ENCODE data around the gene DOK1. TPM values are rescaled to one million over a fixed set of nuclear protein-coding genes. Genes with fewer than 3 reads are reported as not detected.
A peak's percentile ranks its signal among the peaks of the same experiment; 100 is the strongest.

DOK1 gene
- total RNA-seq, 1 experiment from 2014 or later: 6.2 TPM

GRCh38 chr2:74585406-74586185 is 31.1 kb downstream of the DOK1 start:
- no peaks in the 10 kb centered on the region for H3K4me1 ChIP-seq (ENCODE audit: control insufficient read depth, insufficient read depth, low read length)
- ATAC-seq (no peak), DNase-seq (ENCODE audit: low read depth, low spot score) (no peak)
- H3K4me3 ChIP-seq (ENCODE audit: low read depth in 2 of 2, low read length in 2 of 2): no peak overlapping the region
- BruUV-seq (replicated peaks): no TSS peak
- intact Hi-C loops (cut with micrococcal nuclease; ENCODE audit: unreplicated experiment) (loop anchor here (5.0 to 10.0 kb wide), 2 partner anchors 81 to 103 kb away; partner anchors contain the start of genes CCDC142, PCGF1 and TTC31), in situ Hi-C loops (cut with HindIII; ENCODE audit: low pct_unique_long_range_greater_than_20kb, low sequenced_read_pairs) (no loop called here)
- POLR2A ChIA-PET: no interaction called here
- TF ChIP-seq SIN3A (IDR thresholded peaks at IDR 0.05; ENCODE audit: borderline replicate concordance, insufficient read depth, low read depth, low read length) (no peak), CTCF (IDR thresholded peaks at IDR 0.05) (peak; percentile 24; the same call in 1 of the 2 replicates), TCF7L2 (IDR thresholded peaks at IDR 0.05; ENCODE audit: low read depth, low read length) (no peak)
- no peak overlapping the region for H3K27ac ChIP-seq (ENCODE audit: low read length)
- H3K27me3 ChIP-seq (ENCODE audit: control insufficient read depth, insufficient read depth, low read length): no peaks in the 10 kb centered on the region; the same call in 1 of the 2 replicates
- CTCF ChIA-PET: no interaction called here
- H3K36me3 ChIP-seq (ENCODE audit: control insufficient read depth, insufficient read depth, low read length): no peaks in the 10 kb centered on the region
- H3K9me3 ChIP-seq (ENCODE audit: control insufficient read depth, insufficient read depth, low read depth, low read length): no peaks in the 10 kb centered on the region

DNA sequence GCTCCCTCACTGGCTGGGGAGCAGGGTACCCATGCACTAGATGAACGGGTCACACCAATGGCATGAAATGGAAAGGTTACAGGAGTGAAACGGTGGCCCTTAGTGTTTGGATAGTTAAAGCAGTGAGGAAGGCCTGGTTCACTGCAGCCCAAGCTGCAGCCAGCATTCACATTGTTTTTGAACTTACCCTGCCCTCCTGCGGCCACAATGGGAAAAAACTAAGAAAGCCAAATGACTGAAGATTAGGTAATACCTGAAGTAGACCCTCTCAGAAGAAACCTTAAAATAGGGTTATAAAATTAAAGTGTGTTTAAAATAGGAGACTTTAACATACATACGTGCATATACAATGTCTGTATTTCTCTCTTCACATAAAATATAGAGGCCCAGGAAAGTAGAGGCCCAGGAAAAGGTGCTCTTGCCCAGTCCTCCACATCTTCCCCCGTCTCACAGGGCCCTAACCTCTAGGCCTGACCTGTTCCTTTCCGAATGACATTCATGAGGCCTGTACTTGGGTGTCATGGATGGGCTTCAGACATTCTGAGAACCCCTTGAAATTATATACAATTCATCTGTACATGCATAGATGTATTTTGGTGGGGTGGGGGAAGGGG is 33.3 kb downstream of the DOK1 start:
- Histone ChIP-seq H3K4me3 (ENCODE audit: low read depth in 2 of 2, low read length in 2 of 2) (no peak overlapping the region), H3K27me3 (ENCODE audit: control insufficient read depth, insufficient read depth, low read length) (peaks cover 11% of the 10 kb centered on the region), H3K36me3 (ENCODE audit: control insufficient read depth, insufficient read depth, low read length) (no peaks in the 10 kb centered on the region), H3K4me1 (ENCODE audit: control insufficient read depth, insufficient read depth, low read length) (no peaks in the 10 kb centered on the region), H3K9me3 (ENCODE audit: control insufficient read depth, insufficient read depth, low read depth, low read length) (no peaks in the 10 kb centered on the region), H3K27ac (ENCODE audit: low read length) (no peak overlapping the region)
- DNase-seq (ENCODE audit: low read depth, low spot score): peak; percentile 61
- in situ Hi-C loops (cut with HindIII; ENCODE audit: low pct_unique_long_range_greater_than_20kb, low sequenced_read_pairs) (no loop called here), intact Hi-C loops (cut with micrococcal nuclease; ENCODE audit: unreplicated experiment) (loop anchor here (5.0 to 10.0 kb wide), 2 partner anchors 83 to 105 kb away; partner anchors contain the start of genes CCDC142, PCGF1 and TTC31)
- ATAC-seq: peak; percentile 89
- no TSS peak for BruUV-seq (replicated peaks)
- CTCF ChIA-PET: interaction anchor here (0.6 to 2.3 kb wide), 6 partner anchors 10 to 260 kb away, joined by 3 to 9 read pairs (median 3); partner anchors contain the start of genes CCDC142 and TTC31
- POLR2A ChIA-PET: no interaction called here
- TF ChIP-seq SIN3A (IDR thresholded peaks at IDR 0.05; ENCODE audit: borderline replicate concordance, insufficient read depth, low read depth, low read length) (no peak), TCF7L2 (IDR thresholded peaks at IDR 0.05; ENCODE audit: low read depth, low read length) (no peak), POLR2AphosphoS5 (IDR thresholded peaks at IDR 0.05; ENCODE audit: low read depth, low read length) (no peak), CTCF (IDR thresholded peaks at IDR 0.05) (peak; percentile 87)
- TF ChIP-seq, protein P1, sequence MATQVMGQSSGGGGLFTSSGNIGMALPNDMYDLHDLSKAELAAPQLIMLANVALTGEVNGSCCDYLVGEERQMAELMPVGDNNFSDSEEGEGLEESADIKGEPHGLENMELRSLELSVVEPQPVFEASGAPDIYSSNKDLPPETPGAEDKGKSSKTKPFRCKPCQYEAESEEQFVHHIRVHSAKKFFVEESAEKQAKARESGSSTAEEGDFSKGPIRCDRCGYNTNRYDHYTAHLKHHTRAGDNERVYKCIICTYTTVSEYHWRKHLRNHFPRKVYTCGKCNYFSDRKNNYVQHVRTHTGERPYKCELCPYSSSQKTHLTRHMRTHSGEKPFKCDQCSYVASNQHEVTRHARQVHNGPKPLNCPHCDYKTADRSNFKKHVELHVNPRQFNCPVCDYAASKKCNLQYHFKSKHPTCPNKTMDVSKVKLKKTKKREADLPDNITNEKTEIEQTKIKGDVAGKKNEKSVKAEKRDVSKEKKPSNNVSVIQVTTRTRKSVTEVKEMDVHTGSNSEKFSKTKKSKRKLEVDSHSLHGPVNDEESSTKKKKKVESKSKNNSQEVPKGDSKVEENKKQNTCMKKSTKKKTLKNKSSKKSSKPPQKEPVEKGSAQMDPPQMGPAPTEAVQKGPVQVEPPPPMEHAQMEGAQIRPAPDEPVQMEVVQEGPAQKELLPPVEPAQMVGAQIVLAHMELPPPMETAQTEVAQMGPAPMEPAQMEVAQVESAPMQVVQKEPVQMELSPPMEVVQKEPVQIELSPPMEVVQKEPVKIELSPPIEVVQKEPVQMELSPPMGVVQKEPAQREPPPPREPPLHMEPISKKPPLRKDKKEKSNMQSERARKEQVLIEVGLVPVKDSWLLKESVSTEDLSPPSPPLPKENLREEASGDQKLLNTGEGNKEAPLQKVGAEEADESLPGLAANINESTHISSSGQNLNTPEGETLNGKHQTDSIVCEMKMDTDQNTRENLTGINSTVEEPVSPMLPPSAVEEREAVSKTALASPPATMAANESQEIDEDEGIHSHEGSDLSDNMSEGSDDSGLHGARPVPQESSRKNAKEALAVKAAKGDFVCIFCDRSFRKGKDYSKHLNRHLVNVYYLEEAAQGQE (IDR thresholded peaks at IDR 0.05; ENCODE audit: insufficient read depth in 1 of 2, low read depth in 2 of 2, low read length in 1 of 2): no peak

Measured in Panc1 (cell line).